Stimulated activated CD4-positive, alpha-beta T cell treated with anti-CD3 and anti-CD28 coated beads, Interleukin-1b, Interleukin-23, amount 100 ng/mL, for 48 hours (primary cell): ENCODE measurements around the gene EED.
"Not testable (repeated sequence)": the region's sequence is repeated elsewhere in the genome, so short reads cannot be mapped to it uniquely, and the experiment has no call there.

Experiments used
- DNase-seq: peaks from one replicate; pipeline ENCODE4 v3.0.0-alpha.2; 2020

EED gene

DNA sequence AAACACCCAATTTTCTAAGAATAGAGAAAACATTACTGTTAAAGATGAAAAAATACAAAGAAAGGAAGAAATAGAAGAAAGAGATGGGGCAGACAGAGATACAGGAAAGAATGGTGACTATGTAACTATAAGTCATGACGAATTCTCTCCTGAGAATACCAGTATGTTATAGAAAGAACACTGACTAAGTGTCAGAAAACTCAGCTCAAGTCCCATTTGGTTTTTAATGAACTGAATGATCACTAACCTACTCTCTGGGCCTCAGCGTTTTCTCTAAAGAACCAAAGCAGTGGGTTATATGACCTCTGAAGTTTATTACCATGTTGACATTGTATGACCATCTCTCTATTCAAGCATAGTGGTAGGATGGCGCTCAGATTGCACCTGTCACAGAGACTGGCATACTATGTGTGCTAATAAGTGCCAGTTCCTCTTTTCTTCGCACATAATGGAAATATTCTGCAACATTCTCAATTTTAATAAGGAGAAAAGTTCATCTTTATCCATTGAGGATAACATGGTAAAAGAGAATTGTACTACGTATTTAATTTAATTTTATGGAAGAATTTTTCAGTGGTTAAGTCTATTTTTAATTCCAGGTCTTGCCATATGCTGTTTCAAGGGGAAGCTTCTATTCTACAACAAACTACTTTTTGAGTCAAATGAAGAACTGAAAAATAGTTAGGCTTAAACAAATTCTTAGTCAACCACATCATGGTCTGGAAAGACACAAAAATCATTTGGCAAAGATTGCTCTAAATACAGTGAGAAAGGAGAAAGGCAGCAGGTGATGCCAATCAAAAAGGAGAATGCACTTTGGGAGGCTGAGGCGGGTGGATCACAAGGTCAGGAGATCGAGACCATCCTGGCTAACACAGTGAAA lies 25.0 kb upstream of the EED start:
- no peak for DNase-seq

DNA sequence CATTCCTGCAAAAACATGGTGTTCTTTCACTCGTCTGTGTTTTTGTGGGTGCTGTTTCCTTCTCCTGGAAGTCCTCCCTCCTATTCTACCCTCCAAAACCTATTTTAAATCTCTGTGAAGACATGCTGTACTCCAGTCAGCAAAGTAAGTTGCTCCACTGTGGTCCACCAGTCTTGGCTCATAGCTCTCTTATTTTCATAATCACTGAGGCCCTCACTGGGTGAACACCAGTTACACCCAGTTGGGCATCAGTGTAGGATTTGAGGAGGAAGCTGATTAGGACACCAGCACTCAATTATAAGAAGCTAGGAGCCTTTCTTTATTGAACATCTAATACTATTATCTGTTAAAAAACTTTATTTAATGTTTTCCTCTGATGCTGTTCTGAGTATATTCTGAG lies 23.9 kb upstream of the EED start:
- DNase-seq = no peak

DNA sequence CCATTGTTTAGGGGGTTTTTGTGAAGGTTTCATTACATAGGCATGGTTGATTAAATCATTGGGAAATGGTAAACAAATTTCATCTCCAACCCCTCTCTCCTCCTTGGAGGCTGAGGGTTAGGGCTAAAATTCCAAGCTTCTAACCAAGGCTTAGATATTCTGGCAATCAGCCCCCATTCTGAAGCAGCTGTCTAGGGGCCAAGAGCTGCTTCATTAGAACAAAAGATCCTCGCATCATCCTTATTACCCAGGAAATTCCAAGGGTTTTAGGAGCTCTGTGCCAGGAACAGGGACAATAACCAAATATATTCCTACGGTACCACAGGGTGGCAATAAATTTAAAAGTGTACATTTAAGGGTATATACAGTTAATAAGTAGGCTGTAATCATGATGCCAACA lies 22.5 kb upstream of the EED start:
- DNase-seq = no peak

DNA sequence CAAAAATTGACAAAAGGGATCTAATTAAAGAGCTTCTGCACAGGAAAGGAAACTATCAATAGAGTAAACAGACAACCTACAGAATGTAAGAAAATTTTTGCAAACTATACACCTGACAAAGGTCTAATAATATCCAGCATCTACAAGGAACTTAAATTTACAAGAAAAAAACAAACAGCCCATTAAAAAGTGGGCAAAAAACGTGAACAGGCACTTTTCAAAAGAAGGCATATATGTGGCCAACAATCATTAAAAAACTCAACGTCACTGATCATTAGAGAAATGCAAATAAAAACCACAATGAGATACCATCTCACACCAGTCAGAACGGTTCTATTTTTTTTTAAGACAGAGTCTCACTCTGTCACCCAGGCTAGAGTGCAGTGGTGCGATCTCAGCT lies 20.0 kb upstream of the EED start:
- not testable (repeated sequence) for DNase-seq

DNA sequence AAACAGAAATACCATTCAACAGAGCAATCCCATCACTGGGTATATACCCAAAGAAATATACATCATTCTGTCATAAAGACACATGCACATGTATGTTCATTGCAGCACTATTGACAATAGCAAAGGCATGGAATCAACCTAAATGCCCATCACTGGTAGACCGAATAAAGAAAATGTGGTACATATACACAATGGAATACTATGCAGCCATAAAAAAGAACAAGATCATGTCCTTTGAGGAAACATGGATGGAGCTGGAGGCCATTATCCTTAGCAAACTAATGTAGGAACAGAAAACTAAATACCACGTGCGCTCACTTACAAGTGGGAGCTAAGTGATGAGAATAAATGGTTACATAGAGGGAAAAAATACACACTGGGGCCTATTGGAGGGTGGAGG lies 19.2 kb upstream of the EED start:
- not testable (repeated sequence) for DNase-seq

DNA sequence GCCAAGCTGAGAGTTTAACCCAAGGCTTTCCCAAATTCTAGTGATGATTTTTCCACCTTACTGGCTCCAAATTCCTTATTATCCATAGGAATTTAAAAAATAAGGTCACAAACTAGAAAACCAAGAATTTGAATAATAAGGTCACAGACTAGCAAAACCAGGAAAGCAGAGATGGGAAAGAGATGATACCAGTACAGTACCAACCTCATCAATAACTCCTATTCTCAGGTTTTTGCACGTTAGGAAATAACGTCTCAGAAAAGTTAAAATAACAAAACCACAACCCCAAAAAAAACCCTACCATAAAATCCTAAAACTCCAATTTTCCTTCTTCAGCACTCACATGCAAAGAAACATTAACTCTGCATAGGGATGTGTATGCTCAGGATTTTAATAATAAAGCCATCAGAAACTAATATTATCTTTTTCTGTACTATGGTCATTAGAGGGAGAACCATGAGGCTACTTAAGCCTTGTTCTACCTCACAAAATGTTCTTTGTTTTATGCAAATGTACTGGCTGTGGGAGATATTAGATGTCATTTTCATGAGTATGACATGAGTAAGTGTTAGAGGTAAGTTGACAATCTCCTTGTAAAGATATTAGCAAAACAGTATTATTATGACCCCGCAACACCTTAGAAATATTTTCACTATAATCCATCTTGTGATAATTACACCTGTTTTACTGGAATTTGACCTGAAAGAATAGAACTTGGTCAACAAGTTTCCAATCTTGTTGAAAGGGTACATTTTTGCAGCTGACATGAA lies 16.1 kb upstream of the EED start:
- DNase-seq = no peak

DNA sequence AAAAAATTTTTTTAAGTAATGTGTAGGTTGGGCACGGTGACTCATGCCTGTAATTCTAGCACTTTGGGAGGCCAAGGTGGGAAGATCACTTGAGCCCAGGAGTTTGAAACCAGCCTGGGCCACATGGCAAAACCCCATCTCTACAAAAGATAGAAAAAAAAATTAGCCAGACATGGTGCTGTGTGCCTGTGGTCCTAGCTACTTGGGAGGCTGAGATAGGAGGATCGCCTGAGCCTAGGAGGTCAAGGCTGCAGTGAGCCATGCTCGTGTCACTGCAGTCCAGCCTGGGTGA lies 15.6 kb upstream of the EED start:
- DNase-seq = peak; percentile 72

DNA sequence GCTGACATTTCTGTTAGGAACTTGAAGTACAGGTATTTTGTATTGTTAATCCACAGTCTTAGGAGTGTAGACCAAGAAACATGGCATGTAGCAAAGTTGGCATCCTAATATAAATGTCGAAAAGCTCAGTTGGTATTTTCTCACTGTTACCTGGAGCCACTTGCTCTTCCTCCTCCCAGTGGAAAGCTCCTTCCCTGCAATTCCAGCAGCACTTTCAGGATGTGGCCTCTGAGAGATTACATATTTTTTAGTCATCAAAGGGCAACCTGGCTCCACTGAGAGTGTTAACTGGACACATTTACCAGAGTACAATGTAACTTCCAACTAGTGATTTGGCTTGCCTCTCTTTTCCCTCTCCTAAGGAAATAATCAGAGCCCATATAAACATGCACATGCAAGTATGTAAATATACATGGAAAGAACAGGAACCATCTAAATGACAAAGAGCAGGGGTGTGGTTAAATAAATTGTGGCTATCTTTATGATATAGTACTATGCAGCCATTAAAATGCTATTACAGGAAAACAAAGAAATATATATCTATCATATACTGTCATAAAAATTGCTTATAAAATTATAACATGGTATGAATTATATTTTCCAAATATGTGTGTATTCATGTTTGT lies 14.3 kb upstream of the EED start:
- DNase-seq = no peak

DNA sequence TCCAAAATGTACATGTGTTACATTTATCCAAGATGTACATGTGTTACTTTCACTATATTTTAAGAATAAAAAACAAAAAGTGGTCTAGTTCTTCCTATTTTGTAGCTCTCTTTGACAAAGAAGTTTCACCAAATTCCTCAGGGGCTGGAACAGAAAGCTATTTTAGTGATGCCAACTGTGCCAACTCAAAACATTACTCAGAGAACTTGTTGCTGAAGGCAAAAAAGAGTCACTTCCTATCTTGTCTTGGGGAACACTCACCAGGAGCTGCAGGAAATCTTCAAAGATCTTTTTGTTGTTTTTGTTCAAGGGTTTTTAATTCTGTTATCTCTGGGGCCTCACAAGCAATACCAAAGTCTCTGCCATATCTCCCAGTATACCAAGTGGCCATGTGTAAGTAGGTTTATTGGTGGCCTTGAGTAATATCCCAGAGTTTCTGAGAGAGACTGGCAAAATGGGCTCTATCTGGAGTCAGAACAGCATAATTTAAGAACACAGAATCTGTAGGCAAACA lies 13.6 kb upstream of the EED start:
- DNase-seq = no peak

DNA sequence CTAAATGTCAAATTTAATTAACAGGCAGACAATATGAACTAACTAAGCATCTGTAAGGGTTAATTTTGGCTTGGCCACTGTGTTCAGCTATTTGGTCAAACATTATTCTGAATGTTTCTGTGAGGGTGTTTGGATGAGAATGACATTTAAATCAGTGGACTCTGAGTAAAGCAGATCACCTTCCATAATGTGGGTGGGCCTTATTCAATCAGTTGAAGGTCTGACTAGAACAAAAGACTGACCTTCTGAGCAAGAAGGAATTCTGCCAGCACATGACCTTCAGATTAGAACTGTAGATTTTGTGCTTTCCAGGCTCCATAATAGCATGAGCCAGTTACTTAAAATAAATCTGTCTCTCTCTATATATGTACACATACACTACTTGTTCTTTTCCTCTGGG lies 12.0 kb upstream of the EED start:
- no peak for DNase-seq

DNA sequence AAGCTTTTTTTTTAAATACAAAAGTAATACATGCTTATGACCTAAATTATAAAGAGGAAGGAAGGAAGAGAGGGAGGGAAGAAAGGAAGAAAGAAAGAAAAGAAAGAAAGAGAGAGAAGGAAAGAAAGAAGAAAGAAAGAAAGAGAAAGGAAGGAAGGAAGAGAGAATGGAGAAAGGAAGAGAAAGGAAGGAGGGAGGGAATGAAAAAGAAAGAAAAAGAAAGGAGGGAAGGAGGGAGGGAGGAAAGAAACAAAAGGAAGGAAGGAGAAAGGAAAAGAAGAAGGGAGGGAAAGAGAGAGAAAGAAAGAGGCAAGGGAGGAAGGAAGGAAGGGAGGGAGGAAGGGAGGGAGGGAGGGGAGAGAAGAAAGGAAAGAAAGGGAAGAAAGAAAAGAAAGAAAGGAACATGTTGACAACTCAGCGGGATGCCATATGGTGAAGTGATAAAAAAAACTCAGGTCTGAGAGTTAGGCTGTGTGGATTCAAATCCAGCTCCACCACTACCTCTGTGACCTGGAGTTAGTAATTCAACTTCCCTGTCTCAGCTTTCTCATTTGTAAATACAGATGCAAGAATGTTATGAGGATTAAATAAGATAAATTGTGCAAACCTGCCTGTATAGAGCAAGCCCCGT lies 9.6 kb upstream of the EED start:
- no peak for DNase-seq

DNA sequence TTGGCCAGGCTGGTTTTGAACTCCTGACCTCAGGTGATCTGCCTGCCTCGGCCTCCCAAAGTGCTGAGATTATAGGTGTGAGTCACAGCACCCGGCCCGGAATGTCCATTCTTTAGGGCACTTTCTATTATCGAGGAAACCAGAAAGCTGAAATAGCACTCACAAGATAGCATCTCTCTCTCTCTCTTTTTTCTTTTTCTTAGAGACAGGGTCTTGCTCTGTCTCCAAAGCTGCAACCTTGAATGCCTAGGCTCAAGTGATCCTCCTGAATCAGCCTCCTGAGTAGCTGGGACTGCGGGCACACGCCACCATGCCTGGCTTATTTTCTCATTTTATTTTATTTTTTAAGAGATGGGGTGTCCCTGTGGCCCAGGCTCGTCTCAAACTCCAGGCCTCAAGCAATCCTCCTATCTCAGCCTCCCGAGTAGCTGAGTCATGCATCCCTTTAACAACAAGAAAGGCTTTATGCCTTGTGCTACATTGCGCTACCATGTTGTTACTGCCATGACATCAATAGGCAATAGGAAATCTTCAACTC lies 7.2 kb upstream of the EED start:
- DNase-seq = no peak

DNA sequence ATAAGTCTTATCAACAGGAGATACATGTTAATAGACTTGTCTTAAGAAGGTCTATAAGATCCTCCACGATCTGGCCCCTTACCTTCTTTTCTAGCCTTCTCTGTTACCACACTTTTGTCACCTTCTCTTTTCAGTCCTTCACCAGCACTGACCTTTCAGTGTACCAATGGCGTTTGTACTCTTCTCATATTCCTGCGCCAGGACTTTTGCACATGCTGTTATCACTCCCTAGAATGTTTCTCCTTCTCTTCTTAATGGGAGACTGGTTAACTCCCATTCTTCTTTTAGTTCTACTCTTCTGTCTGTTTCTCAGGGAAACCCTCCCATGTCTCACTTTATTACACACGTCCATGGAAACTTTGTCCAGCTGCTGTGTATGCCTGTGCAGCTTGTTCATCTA lies 4.4 kb upstream of the EED start:
- DNase-seq = no peak

DNA sequence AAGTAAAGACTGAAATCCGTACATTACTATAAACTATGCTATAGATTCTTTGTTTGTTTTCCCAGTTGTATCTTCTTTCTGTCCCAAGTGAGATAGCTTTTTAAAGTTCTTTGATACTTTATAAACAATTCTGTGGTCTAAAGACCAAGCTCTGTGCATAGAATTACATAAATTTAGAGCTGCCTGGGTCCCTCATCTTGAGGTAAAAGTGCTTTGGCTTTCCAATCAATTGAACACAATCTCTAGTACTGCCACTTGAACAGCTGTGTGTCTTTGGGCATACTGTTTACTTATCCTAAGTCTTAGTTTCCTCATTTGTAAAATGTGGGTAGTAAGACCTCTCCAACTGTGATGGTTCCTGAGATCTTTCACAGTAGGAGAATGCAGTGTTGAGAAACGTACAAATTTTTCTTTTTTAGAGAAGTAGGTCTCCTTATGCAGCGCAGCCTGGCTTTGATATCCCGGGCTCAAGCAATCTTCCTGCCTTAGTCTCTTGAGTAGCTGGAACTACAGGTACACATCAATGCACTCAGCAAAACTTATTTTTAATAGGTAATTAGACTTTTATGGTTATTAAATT lies 2.5 kb upstream of the EED start:
- DNase-seq = no peak

DNA sequence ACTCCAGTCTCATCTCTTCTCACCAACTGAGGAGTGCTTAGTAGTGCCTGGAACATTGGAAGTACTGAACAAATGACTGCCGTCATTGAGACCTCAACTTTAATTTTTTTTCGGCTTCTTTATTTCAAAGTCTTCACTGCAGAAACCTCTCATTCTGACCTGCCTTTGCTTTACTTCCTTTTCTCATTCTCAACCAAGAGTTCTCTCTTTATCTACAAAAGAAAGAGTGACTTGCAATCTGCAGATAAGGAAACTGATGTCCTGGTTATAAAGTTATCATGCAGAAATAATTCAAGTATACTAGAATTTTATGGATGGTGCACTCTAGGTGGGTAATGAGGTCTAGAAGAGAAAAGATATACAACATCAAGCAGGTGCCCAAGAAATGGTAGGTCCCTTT lies 1.2 kb upstream of the EED start:
- DNase-seq = no peak

DNA sequence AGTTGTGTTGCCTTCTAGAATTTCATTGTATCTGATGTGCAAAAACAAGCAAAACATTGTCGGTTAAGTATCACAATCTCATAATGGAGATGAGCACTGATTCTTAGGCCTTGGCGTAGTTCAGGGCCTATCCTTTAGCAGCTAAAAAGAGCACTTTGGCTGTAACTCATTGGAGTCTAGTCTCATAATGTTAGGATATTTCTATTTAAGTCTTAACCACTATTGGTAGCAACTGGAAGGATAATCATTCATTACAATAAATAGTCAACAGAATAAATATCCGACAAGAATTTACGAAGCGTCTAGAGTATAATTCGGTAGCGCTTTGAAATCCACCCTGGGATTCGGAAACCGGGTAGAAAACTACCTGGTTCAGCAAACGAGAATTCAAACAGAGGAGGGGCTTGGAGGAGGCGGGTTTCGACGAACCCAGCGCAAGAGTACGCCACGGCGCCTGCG lies 461 bp upstream of the EED start:
- peak; percentile 89 for DNase-seq

DNA sequence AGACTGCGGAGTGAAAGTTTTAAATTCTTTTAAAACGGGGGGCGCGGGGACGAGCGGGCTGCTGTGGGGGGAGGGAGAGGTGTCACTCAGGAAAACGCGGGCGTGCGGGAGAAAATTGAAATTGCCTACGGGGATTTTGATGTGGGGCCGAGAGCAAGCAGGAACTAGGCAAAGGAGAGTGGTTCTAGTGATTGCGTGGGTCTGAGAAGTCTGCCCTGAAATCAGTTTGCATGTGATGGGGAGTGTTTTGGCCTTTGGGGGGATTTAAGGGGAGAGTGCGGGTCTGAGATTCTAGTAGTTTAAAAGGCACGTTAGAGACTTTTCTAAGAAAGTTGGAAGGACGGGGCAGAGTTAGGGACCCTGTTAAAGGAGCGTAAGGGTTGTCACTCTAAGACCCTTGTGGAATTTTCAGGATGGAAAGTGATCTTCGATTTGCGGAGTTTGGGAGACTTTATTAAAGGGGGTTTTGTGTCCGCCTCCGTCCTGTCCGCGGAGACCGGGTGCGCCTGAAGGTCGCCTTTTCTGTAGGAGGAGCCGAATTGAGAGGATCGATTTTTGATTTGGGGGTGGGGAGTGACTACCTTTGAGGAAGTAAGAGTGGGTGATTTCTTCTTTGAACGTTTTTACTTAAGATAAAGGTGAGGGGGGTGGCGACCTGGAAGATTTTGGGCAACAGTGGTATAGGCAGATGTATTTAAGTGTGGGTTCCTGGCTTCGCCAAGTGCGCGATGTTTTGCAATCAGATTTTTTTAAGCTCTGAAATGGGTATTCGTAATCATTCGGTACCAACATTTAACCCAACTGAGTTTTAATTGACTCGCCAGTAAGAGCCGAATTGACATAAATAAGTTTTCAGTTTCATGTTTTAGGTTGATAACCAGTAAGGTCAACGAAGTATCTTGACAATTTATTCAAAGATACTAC lies 1.1 kb downstream of the EED start:
- peak; percentile 39 for DNase-seq

DNA sequence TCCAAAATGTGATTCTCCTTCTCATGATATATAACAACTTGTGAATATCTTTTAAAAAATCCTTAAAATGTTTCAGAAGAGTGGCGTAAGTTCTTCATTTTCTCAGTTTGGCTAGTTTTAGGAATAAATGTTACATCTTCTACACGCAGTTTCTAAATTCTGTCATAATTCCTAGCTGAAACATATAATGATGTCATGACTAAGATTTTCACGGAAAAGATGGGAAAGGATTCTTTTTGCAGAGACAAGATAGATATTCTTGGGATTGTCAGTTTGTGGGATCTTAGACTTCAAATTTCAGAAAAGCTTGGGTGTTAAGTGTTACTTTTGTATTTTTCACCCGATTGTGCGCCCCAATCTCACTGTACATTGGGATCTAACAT lies 1.7 kb downstream of the EED start:
- no peak for DNase-seq

DNA sequence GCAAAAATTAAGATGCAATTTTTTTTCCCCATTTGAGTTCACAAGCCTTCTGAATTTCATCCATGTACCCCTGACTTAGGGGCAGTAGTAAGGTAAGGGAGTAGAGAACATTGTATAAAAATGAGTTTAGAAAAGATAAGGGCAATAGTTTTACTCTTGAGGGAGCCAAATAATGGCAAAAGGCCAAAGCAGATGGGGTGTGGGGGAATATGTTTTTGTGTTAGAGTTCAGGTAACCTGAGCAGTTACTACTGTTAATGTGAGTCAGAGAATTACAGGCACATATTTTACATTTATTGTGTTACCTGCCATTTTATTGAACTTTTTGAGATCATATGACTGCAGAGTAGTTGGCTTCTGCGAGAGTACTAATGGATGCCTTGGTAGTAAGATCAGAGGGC lies 3.1 kb downstream of the EED start:
- DNase-seq = no peak

DNA sequence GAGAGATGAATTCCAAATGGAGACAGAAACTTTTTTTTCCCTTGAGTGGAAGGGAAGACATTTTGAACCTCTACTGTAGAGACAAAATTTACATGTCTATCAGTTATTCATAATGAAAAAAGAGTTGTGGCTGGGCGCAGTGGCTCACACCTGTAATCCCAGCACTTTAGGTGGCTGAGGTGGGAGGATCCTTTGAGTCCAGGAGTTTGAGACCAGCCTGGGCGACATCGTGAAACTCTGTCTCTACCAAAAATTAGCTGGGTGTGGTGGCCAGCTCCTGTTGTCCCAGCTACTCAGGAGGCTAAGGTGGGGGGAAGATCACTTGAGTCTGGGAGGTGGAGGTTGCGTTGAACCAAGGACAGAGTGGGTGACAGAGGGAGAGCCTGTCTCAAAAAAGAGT lies 4.1 kb downstream of the EED start:
- peak; percentile 43 for DNase-seq

DNA sequence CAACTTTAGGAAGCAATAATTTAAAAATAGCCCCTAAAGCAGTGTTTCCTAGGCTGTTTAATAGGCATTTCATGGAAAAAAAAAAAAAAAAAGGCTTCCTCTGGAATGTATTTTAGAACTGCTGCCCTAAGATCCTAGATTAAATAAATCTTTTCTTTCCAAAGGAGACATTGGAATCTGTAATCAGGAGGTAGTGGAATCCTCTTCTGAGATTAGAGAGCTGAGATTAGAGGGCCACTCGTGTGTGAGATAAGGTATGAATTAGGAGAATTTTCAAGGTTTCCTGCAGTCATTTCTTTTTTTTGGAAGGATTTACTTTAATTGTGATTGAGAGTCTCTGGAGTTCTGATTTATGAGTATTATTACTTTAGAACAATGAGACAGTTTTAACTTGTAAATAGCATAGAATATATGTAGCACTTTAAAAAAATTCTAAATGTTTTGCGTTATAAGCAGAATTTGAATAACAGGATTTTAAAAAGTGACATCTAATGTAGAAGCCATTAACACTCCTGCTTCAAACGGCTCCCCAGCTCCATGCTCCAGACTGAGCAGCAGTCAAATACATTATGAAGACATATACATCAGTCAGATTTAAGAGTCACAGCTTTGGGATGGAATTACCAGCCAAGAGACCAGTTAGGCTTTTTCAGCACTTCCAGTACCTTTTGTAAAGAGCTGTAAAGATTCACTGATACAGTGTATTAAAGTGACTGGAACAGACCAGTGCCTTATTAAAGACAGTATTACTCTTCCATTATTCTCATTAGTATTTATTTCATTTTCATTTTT lies 5.0 kb downstream of the EED start:
- DNase-seq = no peak
